Activated CD8-positive, alpha-beta memory T cell treated with anti-CD3 and anti-CD28 coated beads, Interleukin-2, amount 10 ng/mL, durations not matched to agents 7 days and 5 days (primary cell): ENCODE measurements around the gene HADHB. TPM values are rescaled to one million over a fixed set of nuclear protein-coding genes. Genes with fewer than 3 reads are reported as not detected.
"Not testable (repeated sequence)": the region's sequence is repeated elsewhere in the genome, so short reads cannot be mapped to it uniquely, and the experiment has no call there.

Experiments used
- ATAC-seq: fragments of 150-1000 bp; cut with Tn5 transposase; one replicate; pipeline ENCODE4 v1.10.0; 2021; ENCODE audit warnings: moderate library complexity
- CTCF ChIA-PET: fragments of 350-600 bp; sonication (Branson Sonifier 250); formaldehyde crosslinking; loops from one replicate; lab custom pipeline; 2021; ENCODE audit warnings: antibody characterized with exemption; lab: Charles Lee
- DNase-seq: peaks from one replicate; pipeline ENCODE4 v3.0.0-alpha.2; 2020
- H3K27ac Mint-ChIP-seq: one replicate; pipeline ENCODE4 v1.8.0; 2021; ENCODE audit warnings: mild to moderate bottlenecking, mixed read lengths
- H3K27me3 Mint-ChIP-seq: one replicate; pipeline ENCODE4 v1.8.0; 2021; ENCODE audit warnings: mixed read lengths
- H3K36me3 Mint-ChIP-seq: one replicate; pipeline ENCODE4 v1.8.0; 2021; ENCODE audit warnings: mild to moderate bottlenecking, mixed read lengths
- H3K4me1 Mint-ChIP-seq: one replicate; pipeline ENCODE4 v1.8.0; 2021; ENCODE audit warnings: mixed read lengths
- H3K4me3 Mint-ChIP-seq: one replicate; pipeline ENCODE4 v1.8.0; 2021; ENCODE audit warnings: mild to moderate bottlenecking, moderate library complexity, mixed read lengths
- H3K9me3 Mint-ChIP-seq: one replicate; pipeline ENCODE4 v1.8.0; 2022; ENCODE audit warnings: low read depth, mixed read lengths
- total RNA-seq, 2 experiments: library from RNA; stranded (reverse); gene quantifications; one replicate each; pipeline ENCODE4 v1.2.3, GENCODE V29; 2021

The HADHB gene
- total RNA-seq, 2 experiments from 2014 or later, result 55.8 to 83.5 TPM

GRCh38 chr2:26329083-26329482, 84.3 kb downstream of the HADHB start:
- H3K9me3 Mint-ChIP-seq, H3K27ac Mint-ChIP-seq, ATAC-seq, H3K36me3 Mint-ChIP-seq, H3K4me3 Mint-ChIP-seq, H3K27me3 Mint-ChIP-seq, DNase-seq: not testable (repeated sequence)
- peaks cover 38% of the 10 kb centered on the region for H3K4me1 Mint-ChIP-seq
- CTCF ChIA-PET, result interaction anchor here (1.0 to 2.7 kb wide), 4 partner anchors 19 to 144 kb away, joined by 3 to 11 read pairs (median 10); partner anchors contain the start of genes HADHA and HADHB

- H3K9me3 Mint-ChIP-seq, result no peaks in the 10 kb centered on the region
- DNase-seq, result peak; percentile 92
- no peaks in the 10 kb centered on the region for H3K36me3 Mint-ChIP-seq
- peak overlapping the region; percentile 16 for H3K27ac Mint-ChIP-seq
- CTCF ChIA-PET, result interaction anchor here (0.9 to 2.7 kb wide), 15 partner anchors 15 to 339 kb away, joined by 3 to 14 read pairs (median 3); partner anchors contain the start of genes ADGRF3, GAREM2, HADHA and HADHB
- ATAC-seq, result peak; percentile 95
- H3K4me3 Mint-ChIP-seq, result no peak overlapping the region
- H3K4me1 Mint-ChIP-seq, result peaks cover 38% of the 10 kb centered on the region
- no peaks in the 10 kb centered on the region for H3K27me3 Mint-ChIP-seq
These were observed 85.4 kb downstream of the HADHB start for GRCh38 chr2:26330114-26330549.

- Mint-ChIP-seq H3K4me3 (no peak overlapping the region), H3K4me1 (peaks cover 38% of the 10 kb centered on the region), H3K9me3 (no peaks in the 10 kb centered on the region), H3K27ac (no peak overlapping the region), H3K36me3 (no peaks in the 10 kb centered on the region), H3K27me3 (no peaks in the 10 kb centered on the region)
- CTCF ChIA-PET, result interaction anchor here (0.9 to 2.7 kb wide), 16 partner anchors 10 to 339 kb away, joined by 3 to 14 read pairs (median 3); partner anchors contain the start of genes ADGRF3, GAREM2, HADHA and HADHB
- ATAC-seq, result no peak
- no peak for DNase-seq
These were observed 85.9 kb downstream of the HADHB start for GRCh38 chr2:26330604-26331003.

- not testable (repeated sequence) for ATAC-seq
- CTCF ChIA-PET, result interaction anchor here (0.9 to 2.1 kb wide), 10 partner anchors 9 to 340 kb away, joined by 3 to 14 read pairs (median 4); partner anchors contain the start of genes ADGRF3, GAREM2, HADHA and HADHB
These were observed 86.6 kb downstream of the HADHB start for GRCh38 chr2:26331321-26331720.

GRCh38 chr2:26333293-26333692, 88.6 kb downstream of the HADHB start:
- Mint-ChIP-seq H3K4me3 (no peak overlapping the region), H3K27me3 (no peaks in the 10 kb centered on the region), H3K4me1 (peaks cover 33% of the 10 kb centered on the region), H3K36me3 (peaks cover 2% of the 10 kb centered on the region), H3K9me3 (no peaks in the 10 kb centered on the region), H3K27ac (no peak overlapping the region)
- ATAC-seq, result no peak
- CTCF ChIA-PET, result no interaction called here
- DNase-seq, result no peak

More at GRCh38 chr2:26331321-26331720, 86.6 kb downstream of the HADHB start:
- H3K27me3 Mint-ChIP-seq, H3K27ac Mint-ChIP-seq, H3K9me3 Mint-ChIP-seq, H3K4me3 Mint-ChIP-seq, DNase-seq, H3K36me3 Mint-ChIP-seq: not testable (repeated sequence)
- H3K4me1 Mint-ChIP-seq, result peaks cover 37% of the 10 kb centered on the region

GRCh38 chr2:26335231-26335630, 90.5 kb downstream of the HADHB start:
- peaks cover 20% of the 10 kb centered on the region for H3K4me1 Mint-ChIP-seq
- no peak overlapping the region for H3K4me3 Mint-ChIP-seq
- DNase-seq (no peak), ATAC-seq (no peak)
- H3K27ac Mint-ChIP-seq, result no peak overlapping the region
- no peaks in the 10 kb centered on the region for H3K27me3 Mint-ChIP-seq
- peaks cover 2% of the 10 kb centered on the region for H3K36me3 Mint-ChIP-seq
- CTCF ChIA-PET, result interaction anchor here (1.3 kb wide), 1 partner anchor 56 kb away, joined by 3 read pairs; no protein-coding TSS in a partner anchor
- H3K9me3 Mint-ChIP-seq, result no peaks in the 10 kb centered on the region

GRCh38 chr2:26336719-26337118, 92.0 kb downstream of the HADHB start:
- DNase-seq, result no peak
- CTCF ChIA-PET, result interaction anchor here (0.7 to 1.3 kb wide), 3 partner anchors 10 to 102 kb away, joined by 4 to 6 read pairs (median 5); partner anchors contain the start of genes ADGRF3 and SELENOI
- no peak overlapping the region for H3K4me3 Mint-ChIP-seq
- H3K36me3 Mint-ChIP-seq, result peaks cover 2% of the 10 kb centered on the region
- H3K4me1 Mint-ChIP-seq, result peaks cover 23% of the 10 kb centered on the region
- peak; percentile 9 for ATAC-seq
- no peaks in the 10 kb centered on the region for H3K9me3 Mint-ChIP-seq
- H3K27ac Mint-ChIP-seq, result no peak overlapping the region
- no peaks in the 10 kb centered on the region for H3K27me3 Mint-ChIP-seq

GRCh38 chr2:26337298-26337697, 92.6 kb downstream of the HADHB start:
- no peaks in the 10 kb centered on the region for H3K9me3 Mint-ChIP-seq
- CTCF ChIA-PET, result interaction anchor here (0.9 to 1.3 kb wide), 2 partner anchors 9 to 43 kb away, joined by 5 to 6 read pairs; partner anchors contain the start of genes ADGRF3 and SELENOI
- H3K27ac Mint-ChIP-seq, result no peak overlapping the region
- H3K36me3 Mint-ChIP-seq, result peaks cover 2% of the 10 kb centered on the region
- ATAC-seq (no peak), DNase-seq (no peak)
- H3K4me3 Mint-ChIP-seq, result no peak overlapping the region
- H3K27me3 Mint-ChIP-seq, result no peaks in the 10 kb centered on the region
- H3K4me1 Mint-ChIP-seq, result peaks cover 23% of the 10 kb centered on the region

Other genes starting within 250 kb of the HADHB start
- gene RAB10, start 210.9 kb upstream of the HADHB start, total RNA-seq, result 100 to 1,000 TPM; 121 to 128 TPM
- gene GAREM2, start 71.9 kb upstream of the HADHB start, total RNA-seq, result 1 to 10 TPM; 2.5 to 4.5 TPM
- 100 to 1,000 TPM; 117 to 145 TPM for gene HADHA, start 307 bp upstream of the HADHB start, total RNA-seq
- gene SELENOI, start 101.2 kb downstream of the HADHB start, total RNA-seq, result 10 to 100 TPM; 38.4 to 41.3 TPM
- 1 to 10 TPM; 3.7 to 4.6 TPM for gene ADGRF3, start 101.8 kb downstream of the HADHB start, total RNA-seq
- gene DRC1, start 157.0 kb downstream of the HADHB start, total RNA-seq, result not detected
- gene OTOF, start 233.2 kb downstream of the HADHB start, total RNA-seq, result 100 to 1,000 TPM in 1 of 2 experiments, 10 to 100 TPM in 1; 35.1 to 115 TPM